Lung (tissue), 12 donors: ENCODE data around the gene PRDM16. TPM values are rescaled to one million over a fixed set of nuclear protein-coding genes. Genes with fewer than 3 reads are reported as not detected.

Experiments used
- ATAC-seq: fragments of 200-7000 bp; cut with Tn5 transposase; one replicate; pipeline ENCODE4 v1.9.1; 2020; ENCODE audit warnings: moderate number of reproducible peaks; ENCODE audit not compliant: insufficient read depth, low FRiP score
- DNase-seq, 3 donors: peaks; one replicate each; pipeline ENCODE4 v3.0.0-alpha.2; 2013 to 2017
- H3K27ac ChIP-seq, 2 donors: one replicate each; pipeline ENCODE4 v1.5.1; 2013; ENCODE audit warnings: mild to moderate bottlenecking in 2 of 2, moderate library complexity in 2 of 2, control low read depth in 1 of 2, inconsistent platforms in 1 of 2, low read depth in 1 of 2, low read length in 1 of 2
- H3K27me3 ChIP-seq, 3 donors: one replicate each; pipeline ENCODE4 v1.5.1; 2013; ENCODE audit warnings: low read length in 2 of 3; ENCODE audit not compliant: control insufficient read depth in 3 of 3, insufficient read depth in 3 of 3
- H3K36me3 ChIP-seq, 4 donors: one replicate each; pipeline ENCODE4 v1.5.1; 2013; ENCODE audit warnings: low read length in 4 of 4, mild to moderate bottlenecking in 1 of 4, moderate library complexity in 1 of 4; ENCODE audit not compliant: control insufficient read depth in 4 of 4, insufficient read depth in 4 of 4
- H3K4me1 ChIP-seq, 5 donors: one replicate each; pipeline ENCODE4 v1.5.1; 2013; ENCODE audit warnings: low read length in 5 of 5, mild to moderate bottlenecking in 2 of 5, moderate library complexity in 1 of 5; ENCODE audit not compliant: control insufficient read depth in 5 of 5, insufficient read depth in 5 of 5
- H3K4me3 ChIP-seq: one replicate; pipeline ENCODE4 v1.5.1; 2013; ENCODE audit warnings: mild to moderate bottlenecking, control low read depth, moderate library complexity
- H3K9ac ChIP-seq, 2 donors: one replicate each; pipeline ENCODE4 v1.5.1; 2013; ENCODE audit warnings: low read length in 2 of 2, control low read depth in 1 of 2; ENCODE audit not compliant: insufficient read depth in 1 of 2
- H3K9me3 ChIP-seq, 4 donors: one replicate each; pipeline ENCODE4 v1.5.1; 2013; ENCODE audit warnings: low read length in 3 of 4, mild to moderate bottlenecking in 1 of 4, moderate library complexity in 1 of 4; ENCODE audit not compliant: control insufficient read depth in 4 of 4, insufficient read depth in 3 of 4
- WGBS, 2 donors: extraction: QIAGEN DNeasy Blood & Tissue Kit; methylation state at CpG; one replicate each; pipeline ENCODE4 v1.1.7; 2013; 5-methylcytosine and 5-hydroxymethylcytosine counted together
- polyA plus RNA-seq, 2 donors: library from polyadenylated mRNA; stranded (reverse); fragments of 200-250 nt; gene quantifications; one replicate each; pipeline ENCODE4 v1.2.1, GENCODE V29; 2013
- total RNA-seq, 2 donors: library from RNA; depleted of rRNA in 1 of 2; stranded (reverse); fragments of >200 nt in 1 of 2; gene quantifications; one replicate each; pipeline ENCODE4 v1.2.1, GENCODE V29; 2014 to 2021
- TF ChIP-seq, protein P1 (sequence below): IDR thresholded peaks from 2 replicates; pipeline ENCODE4 v1.5.1; 2012; ENCODE audit warnings: mild to moderate bottlenecking; ENCODE audit errors: control extremely low read depth, extremely low read depth
- donor health status: control.
- donor health status: control.
- donor health status: Bipolar disorder and iron deficiency.
- donor health status: healthy.
- donor health status: DM: yes; HTN: yes; CAD: no.

Gene PRDM16
- total and polyA plus RNA-seq, 4 donors: 2.4 to 36.5 (median 13.1) TPM

- no peak for ATAC-seq
- Histone ChIP-seq H3K4me1 (peaks cover 0 to 4% (median 0%) of the 10 kb centered on the region in 5 donors), H3K9me3 (no peaks in the 10 kb centered on the region), H3K27me3 (peaks cover 0 to 12% (median 4%) of the 10 kb centered on the region in 3 donors), H3K9ac (no peak overlapping the region), H3K4me3 (no peak overlapping the region), H3K27ac (no peak overlapping the region), H3K36me3 (no peaks in the 10 kb centered on the region)
- DNase-seq: no peak
- 85 to 92% methylated on average over 20 of the region's 20 CpGs for WGBS, 2 donors
- TF ChIP-seq, protein P1, sequence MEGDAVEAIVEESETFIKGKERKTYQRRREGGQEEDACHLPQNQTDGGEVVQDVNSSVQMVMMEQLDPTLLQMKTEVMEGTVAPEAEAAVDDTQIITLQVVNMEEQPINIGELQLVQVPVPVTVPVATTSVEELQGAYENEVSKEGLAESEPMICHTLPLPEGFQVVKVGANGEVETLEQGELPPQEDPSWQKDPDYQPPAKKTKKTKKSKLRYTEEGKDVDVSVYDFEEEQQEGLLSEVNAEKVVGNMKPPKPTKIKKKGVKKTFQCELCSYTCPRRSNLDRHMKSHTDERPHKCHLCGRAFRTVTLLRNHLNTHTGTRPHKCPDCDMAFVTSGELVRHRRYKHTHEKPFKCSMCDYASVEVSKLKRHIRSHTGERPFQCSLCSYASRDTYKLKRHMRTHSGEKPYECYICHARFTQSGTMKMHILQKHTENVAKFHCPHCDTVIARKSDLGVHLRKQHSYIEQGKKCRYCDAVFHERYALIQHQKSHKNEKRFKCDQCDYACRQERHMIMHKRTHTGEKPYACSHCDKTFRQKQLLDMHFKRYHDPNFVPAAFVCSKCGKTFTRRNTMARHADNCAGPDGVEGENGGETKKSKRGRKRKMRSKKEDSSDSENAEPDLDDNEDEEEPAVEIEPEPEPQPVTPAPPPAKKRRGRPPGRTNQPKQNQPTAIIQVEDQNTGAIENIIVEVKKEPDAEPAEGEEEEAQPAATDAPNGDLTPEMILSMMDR: no peak
These were observed 304.9 kb downstream of the PRDM16 start for GRCh38 chr1:3373700-3374405.

- H3K27ac ChIP-seq: no peak overlapping the region
- H3K4me1 ChIP-seq: peaks cover 0 to 3% (median 0%) of the 10 kb centered on the region in 5 donors
- DNase-seq (no peak), ATAC-seq (no peak)
- WGBS, 2 donors: 69% methylated on average over 11 of the region's 11 CpGs
- peaks cover 0 to 4% (median 3%) of the 10 kb centered on the region in 3 donors for H3K27me3 ChIP-seq
- H3K9ac ChIP-seq: no peak overlapping the region
- no peaks in the 10 kb centered on the region for H3K9me3 ChIP-seq
- no peaks in the 10 kb centered on the region for H3K36me3 ChIP-seq
- TF ChIP-seq, protein P1: no peak
- H3K4me3 ChIP-seq: no peak overlapping the region
These were observed 306.2 kb downstream of the PRDM16 start for GRCh38 chr1:3375245-3375644.

DNA sequence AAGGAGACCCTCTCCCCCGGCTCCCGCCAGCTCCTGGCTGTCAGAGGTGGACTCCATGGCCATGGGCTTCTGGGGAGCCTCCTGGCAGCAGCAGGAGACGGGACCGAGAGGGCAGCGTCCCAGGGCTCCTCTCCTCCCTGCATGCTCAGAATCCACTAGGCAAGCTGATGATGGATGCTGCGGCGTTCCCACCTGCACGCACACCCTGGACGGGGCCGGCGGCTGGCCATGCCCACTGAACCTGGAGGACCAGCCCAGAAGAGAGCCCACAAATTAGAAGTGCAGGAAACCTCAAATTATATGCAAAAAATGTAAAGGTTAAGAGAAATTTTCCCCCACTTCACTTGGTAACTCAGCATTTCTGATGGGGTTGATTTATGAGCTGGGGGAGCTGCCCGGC lies 308.2 kb downstream of the PRDM16 start:
- TF ChIP-seq, protein P1: no peak
- Histone ChIP-seq H3K27me3 (peaks cover 0 to 3% (median 0%) of the 10 kb centered on the region in 3 donors), H3K36me3 (no peaks in the 10 kb centered on the region), H3K4me3 (no peak overlapping the region), H3K4me1 (peaks cover 0 to 5% (median 0%) of the 10 kb centered on the region in 5 donors), H3K9me3 (no peaks in the 10 kb centered on the region), H3K27ac (no peak overlapping the region), H3K9ac (no peak overlapping the region)
- DNase-seq (no peak), ATAC-seq (no peak)
- 84 to 89% methylated on average over 12 of the region's 12 CpGs for WGBS, 2 donors
